ENCODE results near the gene PRPF8. TPM values are rescaled to one million over a fixed set of nuclear protein-coding genes. Genes with fewer than 3 reads are reported as not detected.

The PRPF8 gene
- total and polyA plus RNA-seq, 2 of the 13 experiments (the other 11 are each of a cell fraction or from before 2014, with no cell fraction given) = 112 to 179 TPM

DNA sequence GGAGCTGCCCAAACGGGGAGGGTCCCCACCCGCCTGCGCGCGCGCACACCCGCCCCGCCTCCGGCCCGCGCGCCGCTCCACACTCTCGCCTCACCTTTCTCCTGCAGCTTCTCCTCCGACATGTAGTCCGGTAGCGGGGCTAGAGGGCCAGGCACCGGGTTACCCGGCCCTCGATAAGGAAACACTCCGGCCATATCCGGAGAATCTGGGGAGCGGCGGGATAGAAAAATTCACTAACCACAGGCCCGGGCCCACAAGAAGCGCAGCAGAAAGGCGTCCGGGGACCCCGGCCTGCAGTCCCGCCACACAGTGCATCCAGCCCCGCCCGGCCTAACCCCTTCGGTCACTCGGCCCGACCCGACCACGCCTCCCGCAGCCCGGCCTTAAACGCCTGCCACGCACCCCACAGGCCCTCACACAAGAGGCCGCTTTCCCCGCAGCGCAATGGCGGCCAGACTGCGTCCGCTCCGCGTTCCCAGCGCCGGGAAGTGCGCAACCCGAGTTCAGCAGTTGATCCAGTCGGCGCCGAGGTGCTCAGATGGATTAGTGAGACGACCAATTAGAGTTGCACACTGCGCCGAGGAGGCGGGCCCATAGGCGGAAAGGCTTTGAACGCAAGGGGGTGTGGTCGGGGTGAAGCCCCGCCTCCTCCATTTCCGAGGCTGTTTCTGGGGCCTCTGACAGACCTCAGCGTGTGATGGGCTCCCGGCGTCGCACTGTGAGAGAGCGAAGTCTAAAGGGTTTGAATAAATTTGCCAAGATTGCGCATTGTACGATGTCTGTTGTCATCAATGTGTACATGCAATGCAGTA is at the start of gene PRPF8 (continued):
- TF ChIP-seq NFYC (CRISPR knock-in tag; IDR thresholded peaks at IDR 0.05) (peak; percentile 96), NFKB2 (CRISPR knock-in tag; IDR thresholded peaks at IDR 0.05; ENCODE audit: borderline replicate concordance) (peak; percentile 54; the same call in 1 of the 2 replicates), RFX5 (IDR thresholded peaks at IDR 0.05; ENCODE audit: low read depth, low read length) (0 out of 2 replicates have a peak, but pooled peaks have one; percentile 25), ZKSCAN5 (CRISPR knock-in tag; IDR thresholded peaks at IDR 0.05) (no peak)
- TF ChIP-seq, protein P1, sequence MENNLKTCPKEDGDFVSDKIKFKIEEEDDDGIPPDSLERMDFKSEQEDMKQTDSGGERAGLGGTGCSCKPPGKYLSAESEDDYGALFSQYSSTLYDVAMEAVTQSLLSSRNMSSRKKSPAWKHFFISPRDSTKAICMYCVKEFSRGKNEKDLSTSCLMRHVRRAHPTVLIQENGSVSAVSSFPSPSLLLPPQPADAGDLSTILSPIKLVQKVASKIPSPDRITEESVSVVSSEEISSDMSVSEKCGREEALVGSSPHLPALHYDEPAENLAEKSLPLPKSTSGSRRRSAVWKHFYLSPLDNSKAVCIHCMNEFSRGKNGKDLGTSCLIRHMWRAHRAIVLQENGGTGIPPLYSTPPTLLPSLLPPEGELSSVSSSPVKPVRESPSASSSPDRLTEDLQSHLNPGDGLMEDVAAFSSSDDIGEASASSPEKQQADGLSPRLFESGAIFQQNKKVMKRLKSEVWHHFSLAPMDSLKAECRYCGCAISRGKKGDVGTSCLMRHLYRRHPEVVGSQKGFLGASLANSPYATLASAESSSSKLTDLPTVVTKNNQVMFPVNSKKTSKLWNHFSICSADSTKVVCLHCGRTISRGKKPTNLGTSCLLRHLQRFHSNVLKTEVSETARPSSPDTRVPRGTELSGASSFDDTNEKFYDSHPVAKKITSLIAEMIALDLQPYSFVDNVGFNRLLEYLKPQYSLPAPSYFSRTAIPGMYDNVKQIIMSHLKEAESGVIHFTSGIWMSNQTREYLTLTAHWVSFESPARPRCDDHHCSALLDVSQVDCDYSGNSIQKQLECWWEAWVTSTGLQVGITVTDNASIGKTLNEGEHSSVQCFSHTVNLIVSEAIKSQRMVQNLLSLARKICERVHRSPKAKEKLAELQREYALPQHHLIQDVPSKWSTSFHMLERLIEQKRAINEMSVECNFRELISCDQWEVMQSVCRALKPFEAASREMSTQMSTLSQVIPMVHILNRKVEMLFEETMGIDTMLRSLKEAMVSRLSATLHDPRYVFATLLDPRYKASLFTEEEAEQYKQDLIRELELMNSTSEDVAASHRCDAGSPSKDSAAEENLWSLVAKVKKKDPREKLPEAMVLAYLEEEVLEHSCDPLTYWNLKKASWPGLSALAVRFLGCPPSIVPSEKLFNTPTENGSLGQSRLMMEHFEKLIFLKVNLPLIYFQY (CRISPR knock-in tag; IDR thresholded peaks at IDR 0.05; ENCODE audit: borderline replicate concordance) = no peak
- TF ChIP-seq, protein P2, sequence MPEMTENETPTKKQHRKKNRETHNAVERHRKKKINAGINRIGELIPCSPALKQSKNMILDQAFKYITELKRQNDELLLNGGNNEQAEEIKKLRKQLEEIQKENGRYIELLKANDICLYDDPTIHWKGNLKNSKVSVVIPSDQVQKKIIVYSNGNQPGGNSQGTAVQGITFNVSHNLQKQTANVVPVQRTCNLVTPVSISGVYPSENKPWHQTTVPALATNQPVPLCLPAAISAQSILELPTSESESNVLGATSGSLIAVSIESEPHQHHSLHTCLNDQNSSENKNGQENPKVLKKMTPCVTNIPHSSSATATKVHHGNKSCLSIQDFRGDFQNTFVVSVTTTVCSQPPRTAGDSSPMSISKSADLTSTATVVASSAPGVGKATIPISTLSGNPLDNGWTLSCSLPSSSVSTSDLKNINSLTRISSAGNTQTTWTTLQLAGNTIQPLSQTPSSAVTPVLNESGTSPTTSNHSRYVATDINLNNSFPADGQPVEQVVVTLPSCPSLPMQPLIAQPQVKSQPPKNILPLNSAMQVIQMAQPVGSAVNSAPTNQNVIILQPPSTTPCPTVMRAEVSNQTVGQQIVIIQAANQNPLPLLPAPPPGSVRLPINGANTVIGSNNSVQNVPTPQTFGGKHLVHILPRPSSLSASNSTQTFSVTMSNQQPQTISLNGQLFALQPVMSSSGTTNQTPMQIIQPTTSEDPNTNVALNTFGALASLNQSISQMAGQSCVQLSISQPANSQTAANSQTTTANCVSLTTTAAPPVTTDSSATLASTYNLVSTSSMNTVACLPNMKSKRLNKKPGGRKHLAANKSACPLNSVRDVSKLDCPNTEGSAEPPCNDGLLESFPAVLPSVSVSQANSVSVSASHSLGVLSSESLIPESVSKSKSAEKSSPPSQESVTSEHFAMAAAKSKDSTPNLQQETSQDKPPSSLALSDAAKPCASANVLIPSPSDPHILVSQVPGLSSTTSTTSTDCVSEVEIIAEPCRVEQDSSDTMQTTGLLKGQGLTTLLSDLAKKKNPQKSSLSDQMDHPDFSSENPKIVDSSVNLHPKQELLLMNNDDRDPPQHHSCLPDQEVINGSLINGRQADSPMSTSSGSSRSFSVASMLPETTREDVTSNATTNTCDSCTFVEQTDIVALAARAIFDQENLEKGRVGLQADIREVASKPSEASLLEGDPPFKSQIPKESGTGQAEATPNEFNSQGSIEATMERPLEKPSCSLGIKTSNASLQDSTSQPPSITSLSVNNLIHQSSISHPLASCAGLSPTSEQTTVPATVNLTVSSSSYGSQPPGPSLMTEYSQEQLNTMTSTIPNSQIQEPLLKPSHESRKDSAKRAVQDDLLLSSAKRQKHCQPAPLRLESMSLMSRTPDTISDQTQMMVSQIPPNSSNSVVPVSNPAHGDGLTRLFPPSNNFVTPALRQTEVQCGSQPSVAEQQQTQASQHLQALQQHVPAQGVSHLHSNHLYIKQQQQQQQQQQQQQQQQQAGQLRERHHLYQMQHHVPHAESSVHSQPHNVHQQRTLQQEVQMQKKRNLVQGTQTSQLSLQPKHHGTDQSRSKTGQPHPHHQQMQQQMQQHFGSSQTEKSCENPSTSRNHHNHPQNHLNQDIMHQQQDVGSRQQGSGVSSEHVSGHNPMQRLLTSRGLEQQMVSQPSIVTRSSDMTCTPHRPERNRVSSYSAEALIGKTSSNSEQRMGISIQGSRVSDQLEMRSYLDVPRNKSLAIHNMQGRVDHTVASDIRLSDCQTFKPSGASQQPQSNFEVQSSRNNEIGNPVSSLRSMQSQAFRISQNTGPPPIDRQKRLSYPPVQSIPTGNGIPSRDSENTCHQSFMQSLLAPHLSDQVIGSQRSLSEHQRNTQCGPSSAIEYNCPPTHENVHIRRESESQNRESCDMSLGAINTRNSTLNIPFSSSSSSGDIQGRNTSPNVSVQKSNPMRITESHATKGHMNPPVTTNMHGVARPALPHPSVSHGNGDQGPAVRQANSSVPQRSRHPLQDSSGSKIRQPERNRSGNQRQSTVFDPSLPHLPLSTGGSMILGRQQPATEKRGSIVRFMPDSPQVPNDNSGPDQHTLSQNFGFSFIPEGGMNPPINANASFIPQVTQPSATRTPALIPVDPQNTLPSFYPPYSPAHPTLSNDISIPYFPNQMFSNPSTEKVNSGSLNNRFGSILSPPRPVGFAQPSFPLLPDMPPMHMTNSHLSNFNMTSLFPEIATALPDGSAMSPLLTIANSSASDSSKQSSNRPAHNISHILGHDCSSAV (CRISPR knock-in tag; IDR thresholded peaks at IDR 0.05; ENCODE audit: borderline replicate concordance) = no peak
- TF ChIP-seq, protein P3, sequence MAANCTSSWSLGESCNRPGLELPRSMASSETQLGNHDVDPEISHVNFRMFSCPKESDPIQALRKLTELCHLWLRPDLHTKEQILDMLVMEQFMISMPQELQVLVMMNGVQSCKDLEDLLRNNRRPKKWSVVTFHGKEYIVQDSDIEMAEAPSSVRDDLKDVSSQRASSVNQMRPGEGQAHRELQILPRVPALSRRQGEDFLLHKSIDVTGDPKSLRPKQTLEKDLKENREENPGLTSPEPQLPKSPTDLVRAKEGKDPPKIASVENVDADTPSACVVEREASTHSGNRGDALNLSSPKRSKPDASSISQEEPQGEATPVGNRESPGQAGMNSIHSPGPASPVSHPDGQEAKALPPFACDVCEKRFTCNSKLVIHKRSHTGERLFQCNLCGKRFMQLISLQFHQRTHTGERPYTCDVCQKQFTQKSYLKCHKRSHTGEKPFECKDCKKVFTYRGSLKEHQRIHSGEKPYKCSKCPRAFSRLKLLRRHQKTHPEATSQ (CRISPR knock-in tag; IDR thresholded peaks at IDR 0.05; ENCODE audit: borderline replicate concordance) = no peak
